ENCODE data around the gene ERV3-1.
"Not testable (repeated sequence)": the region's sequence is repeated elsewhere in the genome, so short reads cannot be mapped to it uniquely, and the experiment has no call there.

ERV3-1 gene

GRCh38 chr7:65036526-65036925 is 30.0 kb upstream of the ERV3-1 start:
- Histone ChIP-seq H3K4me3 (ENCODE audit: low read depth in 1 of 5, low read length in 5 of 5) (peak overlapping the region in 1 of 5 donors; percentile 27), H3K27ac (ENCODE audit: low read depth, low read length) (peak overlapping the region; percentile 60), H3K4me1 (ENCODE audit: control insufficient read depth in 5 of 5, insufficient read depth in 5 of 5, low read length in 5 of 5) (peaks cover 0 to 20% (median 12%) of the 10 kb centered on the region in 5 donors)
- not testable (repeated sequence) for H3K9me3 ChIP-seq (ENCODE audit: control insufficient read depth in 5 of 5, low read length in 5 of 5); H3K36me3 ChIP-seq (ENCODE audit: control insufficient read depth in 5 of 5, insufficient read depth in 5 of 5, low read length in 5 of 5); H3K27me3 ChIP-seq (ENCODE audit: control insufficient read depth in 5 of 5, insufficient read depth in 4 of 5, low read length in 5 of 5); H3K9ac ChIP-seq (ENCODE audit: low read length in 5 of 5)

- peak overlapping the region; percentile 60 for H3K27ac ChIP-seq (ENCODE audit: low read depth, low read length)
- not testable (repeated sequence) for H3K9me3 ChIP-seq (ENCODE audit: control insufficient read depth in 5 of 5, low read length in 5 of 5)
These were observed 29.0 kb upstream of the ERV3-1 start for GRCh38 chr7:65035469-65035868.

GRCh38 chr7:65034120-65034782 is 27.8 kb upstream of the ERV3-1 start:
- not testable (repeated sequence) for H3K9ac ChIP-seq (ENCODE audit: low read length in 5 of 5); H3K4me3 ChIP-seq (ENCODE audit: low read depth in 1 of 5, low read length in 5 of 5); H3K9me3 ChIP-seq (ENCODE audit: control insufficient read depth in 5 of 5, low read length in 5 of 5); H3K36me3 ChIP-seq (ENCODE audit: control insufficient read depth in 5 of 5, insufficient read depth in 5 of 5, low read length in 5 of 5); H3K27ac ChIP-seq (ENCODE audit: low read depth, low read length); H3K27me3 ChIP-seq (ENCODE audit: control insufficient read depth in 5 of 5, insufficient read depth in 4 of 5, low read length in 5 of 5)
- H3K4me1 ChIP-seq (ENCODE audit: control insufficient read depth in 5 of 5, insufficient read depth in 5 of 5, low read length in 5 of 5), result peaks cover 0 to 18% (median 4%) of the 10 kb centered on the region in 5 donors

More at GRCh38 chr7:65035469-65035868, 29.0 kb upstream of the ERV3-1 start:
- not testable (repeated sequence) for H3K9ac ChIP-seq (ENCODE audit: low read length in 5 of 5); H3K27me3 ChIP-seq (ENCODE audit: control insufficient read depth in 5 of 5, insufficient read depth in 4 of 5, low read length in 5 of 5); H3K36me3 ChIP-seq (ENCODE audit: control insufficient read depth in 5 of 5, insufficient read depth in 5 of 5, low read length in 5 of 5); H3K4me3 ChIP-seq (ENCODE audit: low read depth in 1 of 5, low read length in 5 of 5)
- H3K4me1 ChIP-seq (ENCODE audit: control insufficient read depth in 5 of 5, insufficient read depth in 5 of 5, low read length in 5 of 5), result peaks cover 0 to 20% (median 12%) of the 10 kb centered on the region in 5 donors

- not testable (repeated sequence) for H3K27ac ChIP-seq (ENCODE audit: low read depth, low read length)
These were observed 26.9 kb upstream of the ERV3-1 start for GRCh38 chr7:65033391-65033790.

GRCh38 chr7:65025023-65025422 is 18.5 kb upstream of the ERV3-1 start:
- not testable (repeated sequence) for H3K27me3 ChIP-seq (ENCODE audit: control insufficient read depth in 5 of 5, insufficient read depth in 4 of 5, low read length in 5 of 5); H3K4me3 ChIP-seq (ENCODE audit: low read depth in 1 of 5, low read length in 5 of 5); H3K9me3 ChIP-seq (ENCODE audit: control insufficient read depth in 5 of 5, low read length in 5 of 5); H3K9ac ChIP-seq (ENCODE audit: low read length in 5 of 5); H3K36me3 ChIP-seq (ENCODE audit: control insufficient read depth in 5 of 5, insufficient read depth in 5 of 5, low read length in 5 of 5); H3K27ac ChIP-seq (ENCODE audit: low read depth, low read length); H3K4me1 ChIP-seq (ENCODE audit: control insufficient read depth in 5 of 5, insufficient read depth in 5 of 5, low read length in 5 of 5)

More at GRCh38 chr7:65033391-65033790, 26.9 kb upstream of the ERV3-1 start:
- not testable (repeated sequence) for H3K9me3 ChIP-seq (ENCODE audit: control insufficient read depth in 5 of 5, low read length in 5 of 5); H3K4me3 ChIP-seq (ENCODE audit: low read depth in 1 of 5, low read length in 5 of 5); H3K36me3 ChIP-seq (ENCODE audit: control insufficient read depth in 5 of 5, insufficient read depth in 5 of 5, low read length in 5 of 5); H3K27me3 ChIP-seq (ENCODE audit: control insufficient read depth in 5 of 5, insufficient read depth in 4 of 5, low read length in 5 of 5); H3K9ac ChIP-seq (ENCODE audit: low read length in 5 of 5)
- H3K4me1 ChIP-seq (ENCODE audit: control insufficient read depth in 5 of 5, insufficient read depth in 5 of 5, low read length in 5 of 5), result peaks cover 0 to 14% (median 0%) of the 10 kb centered on the region in 5 donors

GRCh38 chr7:65020978-65021377 is 14.5 kb upstream of the ERV3-1 start:
- H3K27ac ChIP-seq (ENCODE audit: low read depth, low read length), result peak overlapping the region; percentile 54
- H3K4me1 ChIP-seq (ENCODE audit: control insufficient read depth in 5 of 5, insufficient read depth in 5 of 5, low read length in 5 of 5); H3K9ac ChIP-seq (ENCODE audit: low read length in 5 of 5); H3K27me3 ChIP-seq (ENCODE audit: control insufficient read depth in 5 of 5, insufficient read depth in 4 of 5, low read length in 5 of 5); H3K9me3 ChIP-seq (ENCODE audit: control insufficient read depth in 5 of 5, low read length in 5 of 5); H3K36me3 ChIP-seq (ENCODE audit: control insufficient read depth in 5 of 5, insufficient read depth in 5 of 5, low read length in 5 of 5); H3K4me3 ChIP-seq (ENCODE audit: low read depth in 1 of 5, low read length in 5 of 5): not testable (repeated sequence)

GRCh38 chr7:65009881-65010280 is 3.4 kb upstream of the ERV3-1 start:
- not testable (repeated sequence) for H3K27me3 ChIP-seq (ENCODE audit: control insufficient read depth in 5 of 5, insufficient read depth in 4 of 5, low read length in 5 of 5); H3K36me3 ChIP-seq (ENCODE audit: control insufficient read depth in 5 of 5, insufficient read depth in 5 of 5, low read length in 5 of 5); H3K27ac ChIP-seq (ENCODE audit: low read depth, low read length); H3K4me3 ChIP-seq (ENCODE audit: low read depth in 1 of 5, low read length in 5 of 5); H3K9me3 ChIP-seq (ENCODE audit: control insufficient read depth in 5 of 5, low read length in 5 of 5); H3K9ac ChIP-seq (ENCODE audit: low read length in 5 of 5)
- H3K4me1 ChIP-seq (ENCODE audit: control insufficient read depth in 5 of 5, insufficient read depth in 5 of 5, low read length in 5 of 5), result peaks cover 0 to 18% (median 16%) of the 10 kb centered on the region in 5 donors

GRCh38 chr7:65009394-65009793 is 2.9 kb upstream of the ERV3-1 start:
- not testable (repeated sequence) for H3K4me3 ChIP-seq (ENCODE audit: low read depth in 1 of 5, low read length in 5 of 5); H3K9me3 ChIP-seq (ENCODE audit: control insufficient read depth in 5 of 5, low read length in 5 of 5); H3K27me3 ChIP-seq (ENCODE audit: control insufficient read depth in 5 of 5, insufficient read depth in 4 of 5, low read length in 5 of 5); H3K36me3 ChIP-seq (ENCODE audit: control insufficient read depth in 5 of 5, insufficient read depth in 5 of 5, low read length in 5 of 5); H3K27ac ChIP-seq (ENCODE audit: low read depth, low read length); H3K9ac ChIP-seq (ENCODE audit: low read length in 5 of 5)
- H3K4me1 ChIP-seq (ENCODE audit: control insufficient read depth in 5 of 5, insufficient read depth in 5 of 5, low read length in 5 of 5), result peaks cover 0 to 23% (median 20%) of the 10 kb centered on the region in 5 donors

GRCh38 chr7:65007036-65007435 is 549 bp upstream of the ERV3-1 start:
- H3K4me3 ChIP-seq (ENCODE audit: low read depth in 1 of 5, low read length in 5 of 5), result peak overlapping the region in 3 of 5 donors; percentile 79 to 95 (median 89)
- peaks cover 0 to 44% (median 39%) of the 10 kb centered on the region in 5 donors for H3K4me1 ChIP-seq (ENCODE audit: control insufficient read depth in 5 of 5, insufficient read depth in 5 of 5, low read length in 5 of 5)
- H3K36me3 ChIP-seq (ENCODE audit: control insufficient read depth in 5 of 5, insufficient read depth in 5 of 5, low read length in 5 of 5); H3K27me3 ChIP-seq (ENCODE audit: control insufficient read depth in 5 of 5, insufficient read depth in 4 of 5, low read length in 5 of 5); H3K9me3 ChIP-seq (ENCODE audit: control insufficient read depth in 5 of 5, low read length in 5 of 5): not testable (repeated sequence)
- peak overlapping the region in 2 of 5 donors; percentile 20 to 91 for H3K9ac ChIP-seq (ENCODE audit: low read length in 5 of 5)
- H3K27ac ChIP-seq (ENCODE audit: low read depth, low read length), result peak overlapping the region; percentile 90

GRCh38 chr7:65004575-65004974 is 1.9 kb downstream of the ERV3-1 start:
- no peaks in the 10 kb centered on the region for H3K27me3 ChIP-seq (ENCODE audit: control insufficient read depth in 5 of 5, insufficient read depth in 4 of 5, low read length in 5 of 5)
- no peaks in the 10 kb centered on the region for H3K9me3 ChIP-seq (ENCODE audit: control insufficient read depth in 5 of 5, low read length in 5 of 5)
- H3K4me1 ChIP-seq (ENCODE audit: control insufficient read depth in 5 of 5, insufficient read depth in 5 of 5, low read length in 5 of 5), result peaks cover 2 to 68% (median 62%) of the 10 kb centered on the region in 5 donors
- H3K9ac ChIP-seq (ENCODE audit: low read length in 5 of 5), result peak overlapping the region; percentile 58 to 93 (median 86)
- peak overlapping the region; percentile 90 for H3K27ac ChIP-seq (ENCODE audit: low read depth, low read length)
- peaks cover 0 to 9% (median 4%) of the 10 kb centered on the region in 5 donors for H3K36me3 ChIP-seq (ENCODE audit: control insufficient read depth in 5 of 5, insufficient read depth in 5 of 5, low read length in 5 of 5)
- H3K4me3 ChIP-seq (ENCODE audit: low read depth in 1 of 5, low read length in 5 of 5), result peak overlapping the region; percentile 79 to 95 (median 92)
